PC-9 (cell line): ENCODE data around the gene SPATA21. TPM values are rescaled to one million over a fixed set of nuclear protein-coding genes. Genes with fewer than 3 reads are reported as not detected.

Experiments used
- BruUV-seq: library from RNA; stranded (reverse); fragments of 400-500 nt; replicated peaks from 2 replicates; lab custom pipeline; 2021; lab: Mats Ljungman, UMichigan
- CTCF ChIA-PET: fragments of 300-600 bp; sonication (Branson Sonifier 250); formaldehyde crosslinking; loops from one replicate; lab custom pipeline; 2022; ENCODE audit warnings: antibody characterized with exemption; lab: Charles Lee
- POLR2A ChIA-PET: fragments of 300-600 bp; sonication (Branson Sonifier 250); formaldehyde crosslinking; loops from one replicate; lab custom pipeline; 2022; ENCODE audit warnings: antibody characterized with exemption; ENCODE audit not compliant: unreplicated experiment; lab: Charles Lee
- DNase-seq, 2 experiments: peaks; one replicate each; pipeline versions ENCODE4 v3.0.0 to v3.0.0-alpha.2; 2015 to 2022; ENCODE audit warnings: mixed read lengths in 1 of 2
- H2AFZ ChIP-seq: fragments of 200-600 bp; sonication (generic); 2 replicates; pipeline ENCODE4 v1.8.1; 2017; ENCODE audit warnings: antibody characterized with exemption
- H3F3A ChIP-seq: fragments of 200-600 bp; sonication (generic); 2 replicates; pipeline ENCODE4 v1.8.1; 2017; ENCODE audit warnings: antibody characterized with exemption, mild to moderate bottlenecking, low read depth; ENCODE audit not compliant: insufficient read depth
- H3K27ac ChIP-seq: fragments of 200-600 bp; sonication (generic); 2 replicates; pipeline ENCODE4 v1.6.1; 2016; ENCODE audit warnings: mixed run types
- H3K27me3 ChIP-seq: fragments of 200-600 bp; sonication (generic); 2 replicates; pipeline ENCODE4 v1.6.1; 2016; ENCODE audit warnings: low read depth, mixed run types; ENCODE audit not compliant: insufficient read depth
- H3K36me3 ChIP-seq: fragments of 200-600 bp; sonication (generic); 2 replicates; pipeline ENCODE4 v1.6.1; 2016; ENCODE audit warnings: low read depth, mixed run types
- H3K4me1 ChIP-seq: fragments of 200-600 bp; sonication (generic); replicated peaks from 2 replicates; pipeline ENCODE4 v1.6.1; 2016; ENCODE audit warnings: mixed run types; ENCODE audit not compliant: insufficient read depth
- H3K4me2 ChIP-seq: fragments of 200-600 bp; sonication (generic); 2 replicates; pipeline ENCODE4 v1.6.1; 2017; ENCODE audit warnings: mixed run types
- H3K4me3 ChIP-seq: fragments of 200-600 bp; sonication (generic); 2 replicates; pipeline ENCODE4 v1.6.1; 2016; ENCODE audit warnings: mixed run types
- H3K79me2 ChIP-seq: fragments of 200-600 bp; sonication (generic); 2 replicates; pipeline ENCODE4 v1.6.1; 2017; ENCODE audit warnings: low read depth, mixed run types
- H3K9me2 ChIP-seq: fragments of 200-600 bp; sonication (generic); 2 replicates; pipeline ENCODE4 v1.8.1; 2017; ENCODE audit warnings: mild to moderate bottlenecking; ENCODE audit not compliant: insufficient read depth
- H3K9me3 ChIP-seq: fragments of 200-600 bp; sonication (generic); 2 replicates; pipeline ENCODE4 v1.8.1; 2016; ENCODE audit warnings: low read depth; ENCODE audit not compliant: insufficient read depth
- H4K20me1 ChIP-seq: fragments of 200-600 bp; sonication (generic); 2 replicates; pipeline ENCODE4 v1.8.1; 2017; ENCODE audit not compliant: insufficient read depth
- EZH2 ChIP-seq: fragments of 200-600 bp; sonication (generic); IDR thresholded peaks from 2 replicates; pipeline ENCODE4 v1.8.0; 2017; ENCODE audit warnings: antibody characterized with exemption, low read depth
- intact Hi-C: fragments of 100-400 bp; cut with micrococcal nuclease; formaldehyde crosslinking; loops from one replicate; pipeline ENCODE4 v1.10.0; 2022; ENCODE audit not compliant: unreplicated experiment
- total RNA-seq: library from RNA; stranded (reverse); gene quantifications from 2 replicates; pipeline ENCODE4 v1.2.3, GENCODE V29; 2021
- TF ChIP-seq, protein P1 (sequence below): fragments of 200-600 bp; sonication (generic); conservative IDR thresholded peaks from 2 replicates; pipeline ENCODE4 v1.6.1; 2017; ENCODE audit warnings: mixed run types, antibody characterized with exemption, mild to moderate bottlenecking, moderate library complexity

The SPATA21 gene
- total RNA-seq, 1 experiment from 2014 or later: not detected

DNA sequence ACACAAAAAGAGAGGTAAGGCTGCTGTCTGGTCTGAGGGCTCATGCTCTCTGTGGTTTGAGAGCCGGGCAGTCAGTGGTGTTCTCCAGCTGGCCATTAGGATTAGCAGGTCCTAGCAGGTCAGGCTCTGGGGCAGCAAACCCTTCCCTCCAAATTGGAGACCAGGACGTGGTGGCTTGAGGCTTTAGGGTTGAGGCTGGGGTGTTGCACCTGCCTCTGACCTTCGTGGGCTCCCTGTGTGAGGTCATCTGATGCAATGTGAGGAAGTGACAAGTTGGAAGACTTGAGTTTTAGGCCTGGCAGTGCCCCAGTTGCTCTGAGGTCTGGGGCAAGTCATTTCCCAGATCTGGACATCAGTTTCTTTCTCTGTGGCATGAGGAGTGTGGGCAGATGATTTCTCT, 45.8 kb downstream of the SPATA21 start:
- no peaks in the 10 kb centered on the region for H3F3A ChIP-seq
- no peak for DNase-seq
- TF ChIP-seq, protein P1, sequence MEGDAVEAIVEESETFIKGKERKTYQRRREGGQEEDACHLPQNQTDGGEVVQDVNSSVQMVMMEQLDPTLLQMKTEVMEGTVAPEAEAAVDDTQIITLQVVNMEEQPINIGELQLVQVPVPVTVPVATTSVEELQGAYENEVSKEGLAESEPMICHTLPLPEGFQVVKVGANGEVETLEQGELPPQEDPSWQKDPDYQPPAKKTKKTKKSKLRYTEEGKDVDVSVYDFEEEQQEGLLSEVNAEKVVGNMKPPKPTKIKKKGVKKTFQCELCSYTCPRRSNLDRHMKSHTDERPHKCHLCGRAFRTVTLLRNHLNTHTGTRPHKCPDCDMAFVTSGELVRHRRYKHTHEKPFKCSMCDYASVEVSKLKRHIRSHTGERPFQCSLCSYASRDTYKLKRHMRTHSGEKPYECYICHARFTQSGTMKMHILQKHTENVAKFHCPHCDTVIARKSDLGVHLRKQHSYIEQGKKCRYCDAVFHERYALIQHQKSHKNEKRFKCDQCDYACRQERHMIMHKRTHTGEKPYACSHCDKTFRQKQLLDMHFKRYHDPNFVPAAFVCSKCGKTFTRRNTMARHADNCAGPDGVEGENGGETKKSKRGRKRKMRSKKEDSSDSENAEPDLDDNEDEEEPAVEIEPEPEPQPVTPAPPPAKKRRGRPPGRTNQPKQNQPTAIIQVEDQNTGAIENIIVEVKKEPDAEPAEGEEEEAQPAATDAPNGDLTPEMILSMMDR: no peak
- TF ChIP-seq EZH2: no peak
- ChIA-PET CTCF (no interaction called here), POLR2A (no interaction called here)
- H3K9me3 ChIP-seq: no peaks in the 10 kb centered on the region
- H3K36me3 ChIP-seq: no peaks in the 10 kb centered on the region
- no peaks in the 10 kb centered on the region for H3K4me1 ChIP-seq
- no peak overlapping the region for H2AFZ ChIP-seq
- no TSS peak for BruUV-seq
- H3K4me3 ChIP-seq: no peak overlapping the region
- intact Hi-C loops: no loop called here
- no peaks in the 10 kb centered on the region for H3K9me2 ChIP-seq
- H3K27ac ChIP-seq: no peak overlapping the region
- H4K20me1 ChIP-seq: peaks cover 27% of the 10 kb centered on the region
- no peaks in the 10 kb centered on the region for H3K27me3 ChIP-seq
- peaks cover 51% of the 10 kb centered on the region for H3K79me2 ChIP-seq
- no peak overlapping the region for H3K4me2 ChIP-seq

DNA sequence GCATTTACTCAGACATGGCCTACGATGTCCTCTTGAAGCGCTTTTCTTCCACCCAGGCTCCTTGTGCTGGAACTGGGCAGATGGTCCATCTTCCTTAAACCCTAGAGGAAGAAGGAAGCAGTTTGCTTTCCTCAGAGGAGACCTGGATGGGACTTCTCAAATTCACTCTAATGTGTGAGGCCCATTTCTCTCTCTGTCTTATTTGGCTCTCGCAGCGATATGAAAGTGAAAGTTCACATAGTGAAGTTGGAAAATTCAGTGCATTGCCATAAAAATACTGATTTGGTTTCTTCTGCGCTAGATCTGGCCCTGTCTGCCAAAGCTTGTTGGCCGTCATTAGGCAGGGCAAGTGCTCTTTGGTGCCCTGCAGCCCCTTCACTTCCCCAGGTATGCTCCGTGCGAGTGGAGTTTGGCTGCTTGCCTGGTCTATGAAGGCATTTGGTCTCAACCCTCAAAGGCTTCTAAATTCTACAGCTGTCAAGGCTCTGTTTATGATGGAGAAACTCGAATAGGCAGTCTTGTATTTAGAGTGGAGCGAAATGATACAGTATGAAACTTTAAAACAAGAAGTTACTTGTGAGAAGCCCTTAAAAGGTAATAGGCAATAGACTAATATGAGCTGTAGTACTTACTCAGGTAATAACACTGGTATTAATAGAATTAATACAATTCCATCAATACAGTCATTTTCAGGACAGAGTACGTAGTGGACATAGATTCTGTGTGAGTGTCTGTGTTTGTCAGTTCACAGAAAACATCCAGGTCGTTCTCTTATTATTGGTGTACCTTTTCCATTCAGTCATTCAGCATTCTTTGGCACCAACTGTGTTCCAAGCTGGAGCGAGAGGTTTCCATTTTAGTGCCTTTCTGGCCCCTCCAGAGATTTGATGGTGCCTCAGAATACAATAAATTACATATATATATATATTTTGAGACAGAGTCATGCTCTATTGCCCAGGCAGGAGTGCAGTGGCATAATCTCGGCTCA, 49.7 kb downstream of the SPATA21 start:
- H3F3A ChIP-seq: no peaks in the 10 kb centered on the region
- H3K4me1 ChIP-seq: no peaks in the 10 kb centered on the region; the same call in 1 of the 2 replicates
- no peak overlapping the region for H3K27ac ChIP-seq
- no peaks in the 10 kb centered on the region for H3K27me3 ChIP-seq
- H2AFZ ChIP-seq: no peak overlapping the region
- BruUV-seq: no TSS peak
- H3K36me3 ChIP-seq: no peaks in the 10 kb centered on the region
- CTCF ChIA-PET: interaction anchor here (0.6 kb wide), 1 partner anchor 9 kb away, joined by 4 read pairs; no protein-coding TSS in a partner anchor
- no peak overlapping the region for H3K4me2 ChIP-seq
- TF ChIP-seq, protein P1: no peak
- TF ChIP-seq EZH2: no peak
- POLR2A ChIA-PET: no interaction called here
- peaks cover 85% of the 10 kb centered on the region for H3K79me2 ChIP-seq
- no peak overlapping the region for H3K4me3 ChIP-seq
- H3K9me2 ChIP-seq: no peaks in the 10 kb centered on the region
- peaks cover 34% of the 10 kb centered on the region for H4K20me1 ChIP-seq
- no peak for DNase-seq
- no peaks in the 10 kb centered on the region for H3K9me3 ChIP-seq
- intact Hi-C loops: no loop called here

DNA sequence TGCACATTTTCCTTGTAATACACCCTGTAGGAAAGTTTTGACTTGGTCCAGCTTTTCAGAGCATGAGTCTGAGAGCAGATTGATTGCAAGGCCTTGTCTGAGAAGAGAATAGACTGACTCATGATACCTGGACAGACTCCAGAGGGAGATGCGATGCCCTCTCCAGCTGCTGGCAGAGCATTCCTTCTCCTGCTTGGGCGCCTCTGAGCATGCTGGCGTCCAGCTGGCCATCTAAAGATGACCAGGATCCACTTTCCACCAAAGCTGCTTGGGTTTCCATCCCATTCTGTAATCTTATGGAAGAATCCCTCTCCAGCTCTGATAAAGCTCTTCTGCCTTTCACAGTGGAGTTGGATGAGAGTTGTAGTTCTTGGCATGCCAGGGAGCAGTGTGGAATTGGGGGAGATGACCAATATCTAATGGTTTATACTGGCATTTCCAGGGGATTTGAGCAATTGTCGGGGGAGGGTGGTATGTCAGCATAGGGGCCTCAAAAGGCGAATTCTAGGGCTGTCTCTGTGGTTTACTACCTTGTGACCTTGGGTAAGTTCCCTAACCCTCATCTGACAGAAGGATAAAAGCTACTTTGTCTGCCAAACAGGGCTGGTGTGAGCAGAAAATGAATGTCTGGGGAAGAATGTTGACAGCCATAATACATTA, 50.6 kb downstream of the SPATA21 start:
- no peak overlapping the region for H3K4me2 ChIP-seq
- CTCF ChIA-PET: no interaction called here
- no peaks in the 10 kb centered on the region for H3K27me3 ChIP-seq
- DNase-seq: peak in 1 of 2 experiments; percentile 32
- no peak overlapping the region for H2AFZ ChIP-seq
- peaks cover 88% of the 10 kb centered on the region for H3K79me2 ChIP-seq
- no TSS peak for BruUV-seq
- TF ChIP-seq, protein P1: no peak
- TF ChIP-seq EZH2: no peak
- H3K36me3 ChIP-seq: no peaks in the 10 kb centered on the region
- H3K4me1 ChIP-seq: no peaks in the 10 kb centered on the region; the same call in 1 of the 2 replicates
- no peaks in the 10 kb centered on the region for H3F3A ChIP-seq
- POLR2A ChIA-PET: interaction anchor here (0.6 kb wide), 1 partner anchor 39 kb away, joined by 3 read pairs; no protein-coding TSS in a partner anchor
- no peak overlapping the region for H3K4me3 ChIP-seq
- no peaks in the 10 kb centered on the region for H3K9me3 ChIP-seq
- intact Hi-C loops: no loop called here
- peaks cover 30% of the 10 kb centered on the region for H4K20me1 ChIP-seq
- H3K9me2 ChIP-seq: no peaks in the 10 kb centered on the region
- H3K27ac ChIP-seq: no peak overlapping the region
